HG03442 (cell line): ENCODE data around the gene OR56A4.
"Not testable (repeated sequence)": the region's sequence is repeated elsewhere in the genome, so short reads cannot be mapped to it uniquely, and the experiment has no call there.

Experiments
- ATAC-seq: cut with Tn5 transposase; IDR thresholded peaks from one replicate; pipeline ENCODE4 v1.9.1; 2021; ENCODE audit warnings: mild to moderate bottlenecking, moderate library complexity; ENCODE audit not compliant: unreplicated experiment

The OR56A4 gene

GRCh38 chr11:5966958-5967357, 39.8 kb downstream of the OR56A4 start:
- ATAC-seq = no peak

GRCh38 chr11:5960704-5961320, 45.9 kb downstream of the OR56A4 start:
- ATAC-seq = not testable (repeated sequence)

GRCh38 chr11:5955586-5955985, 51.2 kb downstream of the OR56A4 start:
- no peak for ATAC-seq
